Neural cell (in vitro differentiated cells): ENCODE measurements around the gene LARGE1.

Experiments used
- CTCF ChIP-seq: fragments of 450-650 bp; IDR thresholded peaks from 2 replicates; pipeline ENCODE4 v1.5.1; 2014; ENCODE audit warnings: antibody characterized with exemption, mild to moderate bottlenecking, moderate library complexity; ENCODE audit not compliant: poor library complexity, severe bottlenecking
- EZH2 ChIP-seq: fragments of 200-600, 300-800 bp; shearing (Covaris generic), sonication (generic); IDR thresholded peaks from 2 replicates; pipeline ENCODE4 v1.6.1; 2014; ENCODE audit warnings: antibody characterized with exemption, low read length, borderline replicate concordance, mild to moderate bottlenecking; ENCODE audit not compliant: insufficient read depth, poor library complexity, severe bottlenecking
- POLR2AphosphoS5 ChIP-seq: IDR thresholded peaks from 2 replicates; pipeline ENCODE4 v1.6.1; 2012
- TAF1 ChIP-seq: IDR thresholded peaks from 2 replicates; pipeline ENCODE4 v1.6.1; 2012; ENCODE audit warnings: low read depth

- no peak for TF ChIP-seq CTCF
- no peak for TF ChIP-seq EZH2
- TF ChIP-seq POLR2AphosphoS5, result no peak
- TF ChIP-seq TAF1, result no peak
Observed at GRCh38 chr22:33841281-33842005, 78.8 kb downstream of the LARGE1 start.
